A549 (cell line): ENCODE results near the gene NDUFA8. TPM values are rescaled to one million over a fixed set of nuclear protein-coding genes. Genes with fewer than 3 reads are reported as not detected.

Experiments used
- ATAC-seq, 2 experiments: fragments of 200-7000 bp in 1 of 2; fragments of >200 bp in 1 of 2; cut with Nextera tagmentation in 1 of 2; cut with Tn5 transposase in 1 of 2; 3 replicates each; pipeline versions ENCODE4 v1.8.0 to v1.9.1; 2018 to 2020; ENCODE audit warnings: mild to moderate bottlenecking in 1 of 2, moderate library complexity in 1 of 2
- CTCF ChIA-PET: fragments of 300-600 bp; sonication (Branson Sonifier 250); formaldehyde crosslinking; extraction: SDS; loops from one replicate; lab custom pipeline; 2021; ENCODE audit warnings: antibody characterized with exemption, inconsistent platforms; lab: Yijun Ruan, JAX
- POLR2A ChIA-PET: fragments of 350-600 bp; formaldehyde crosslinking; extraction: SDS; loops from one replicate; lab custom pipeline; 2021; ENCODE audit warnings: antibody characterized with exemption, inconsistent platforms; lab: Yijun Ruan, JAX
- DNase-seq, 2 experiments: peaks; one replicate each; pipeline versions ENCODE4 v3.0.0 to v3.0.0-alpha.2; 2011 to 2016; ENCODE audit warnings: low read depth in 1 of 2, low spot score in 1 of 2
- FAIRE-seq: peaks from 2 replicates; lab custom pipeline; 2011; peaks lifted over from hg19 to GRCh38; lab: Jason Lieb, UNC
- H3K27ac ChIP-seq, 2 experiments: fragments of >200 bp; sonication (Bioruptor Twin); formaldehyde crosslinking; 3 replicates each; pipeline ENCODE4 v1.5.1; 2016 to 2017
- H3K4me1 ChIP-seq: fragments of >200 bp; sonication (Bioruptor Twin); formaldehyde crosslinking; 3 replicates; pipeline ENCODE4 v1.6.1; 2016
- H3K4me2 ChIP-seq: fragments of >200 bp; sonication (Bioruptor Twin); formaldehyde crosslinking; 3 replicates; pipeline ENCODE4 v1.6.1; 2016
- H3K4me3 ChIP-seq: fragments of >200 bp; sonication (Bioruptor Twin); formaldehyde crosslinking; 3 replicates; pipeline ENCODE4 v1.5.1; 2016
- H3K9me3 ChIP-seq: fragments of >200 bp; sonication (Bioruptor Twin); formaldehyde crosslinking; 3 replicates; pipeline ENCODE4 v1.6.1; 2016
- CBX2 ChIP-seq: fragments of 200-600 bp; sonication (generic); IDR thresholded peaks from 2 replicates; pipeline ENCODE4 v1.6.1; 2016; ENCODE audit warnings: low read depth, mild to moderate bottlenecking, borderline replicate concordance
- CHD2 ChIP-seq: fragments of 150-350 bp; IDR thresholded peaks from 2 replicates; pipeline ENCODE4 v1.6.1; 2014; ENCODE audit warnings: low read length; ENCODE audit not compliant: partially characterized antibody
- CTCF ChIP-seq: fragments of >200 bp; sonication (Bioruptor Twin); formaldehyde crosslinking; IDR thresholded peaks from 3 replicates; pipeline ENCODE4 v1.5.1; 2016
- E2F6 ChIP-seq: IDR thresholded peaks from 2 replicates; pipeline ENCODE4 v1.6.1; 2012; ENCODE audit warnings: low read depth, borderline replicate concordance
- ELK1 ChIP-seq: fragments of 150-350 bp; IDR thresholded peaks from 2 replicates; pipeline ENCODE4 v1.6.1; 2014; ENCODE audit warnings: low read depth, mild to moderate bottlenecking, low read length
- HDAC2 ChIP-seq: fragments of 200-600 bp; sonication (generic); IDR thresholded peaks from 2 replicates; pipeline ENCODE4 v1.6.1; 2016
- HEYL ChIP-seq: fragments of 250-450 bp; sonication (Bioruptor Pico); IDR thresholded peaks from 2 replicates; pipeline ENCODE4 v1.8.0; 2021; ENCODE audit warnings: mild to moderate bottlenecking, moderate library complexity
- HOXB5 ChIP-seq: fragments of 250-450 bp; sonication (Bioruptor Pico); IDR thresholded peaks from 2 replicates; pipeline ENCODE4 v1.5.0; 2020; ENCODE audit warnings: mild to moderate bottlenecking, moderate library complexity
- JUN ChIP-seq, 2 experiments: fragments of >200 bp; sonication (Bioruptor Twin); formaldehyde crosslinking; IDR thresholded peaks; 2 replicates in 1 of 2; 3 replicates in 1 of 2; pipeline ENCODE4 v1.6.1; 2016 to 2017
- JUNB ChIP-seq: fragments of >200 bp; sonication (Bioruptor Twin); formaldehyde crosslinking; IDR thresholded peaks from 2 replicates; pipeline ENCODE4 v1.6.1; 2016
- NFE2L2 ChIP-seq: fragments of 150-350 bp; conservative IDR thresholded peaks from 2 replicates; pipeline ENCODE4 v1.6.1; 2014; ENCODE audit warnings: low read length
- NR3C1 ChIP-seq: fragments of >200 bp; sonication (Bioruptor Twin); formaldehyde crosslinking; IDR thresholded peaks from 3 replicates; pipeline ENCODE4 v1.6.1; 2017
- PHF8 ChIP-seq: fragments of 200-600 bp; sonication (generic); IDR thresholded peaks from 2 replicates; pipeline ENCODE4 v1.6.1; 2016; ENCODE audit warnings: low read depth, mild to moderate bottlenecking, antibody characterized with exemption, moderate library complexity, borderline replicate concordance
- POLR2AphosphoS2 ChIP-seq: conservative IDR thresholded peaks from 2 replicates; pipeline ENCODE4 v1.6.1; 2012; ENCODE audit warnings: low read length, improper control_type of control experiment, inconsistent platforms
- RAD21 ChIP-seq, 2 experiments: fragments of >200 bp in 1 of 2; sonication (Bioruptor Twin) in 1 of 2; formaldehyde crosslinking in 1 of 2; IDR thresholded peaks in 1 of 2; conservative IDR thresholded peaks in 1 of 2; 2 replicates in 1 of 2; 3 replicates in 1 of 2; pipeline ENCODE4 v1.6.1; 2012 to 2018; ENCODE audit warnings: inconsistent platforms in 1 of 2
- RARB ChIP-seq: fragments of 250-450 bp; sonication (Bioruptor Pico); IDR thresholded peaks from 2 replicates; pipeline ENCODE4 v1.8.0; 2021; ENCODE audit warnings: mild to moderate bottlenecking, moderate library complexity
- RCOR1 ChIP-seq: fragments of 150-350 bp; IDR thresholded peaks from 2 replicates; pipeline ENCODE4 v1.6.1; 2014; ENCODE audit warnings: antibody characterized with exemption, low read length, low read depth
- SMC3 ChIP-seq: fragments of >200 bp; sonication (Bioruptor Twin); formaldehyde crosslinking; IDR thresholded peaks from 3 replicates; pipeline ENCODE4 v1.6.1; 2018; ENCODE audit warnings: inconsistent platforms
- USF2 ChIP-seq: fragments of 450-650 bp; IDR thresholded peaks from 2 replicates; pipeline ENCODE4 v1.6.1; 2014; ENCODE audit warnings: antibody characterized with exemption
- ZFP36 ChIP-seq: fragments of 450-650 bp; IDR thresholded peaks from 2 replicates; pipeline ENCODE4 v1.6.1; 2014; ENCODE audit warnings: borderline replicate concordance; ENCODE audit not compliant: partially characterized antibody
- WGBS: methylation state at CpG from one replicate; pipeline ENCODE4 v1.1.6; 2017; ENCODE audit errors: missing lambda C conversion rate; 5-methylcytosine and 5-hydroxymethylcytosine counted together
- polyA plus RNA-seq, 4 experiments: library from polyadenylated mRNA; depleted of rRNA in 3 of 4; stranded (reverse); fragments of >200 nt; fragmentation: RNase III in 1 of 4; extraction: RNeasy Plus Mini Kit Qiagen cat#74134 plus additional on column Dnase treatment in 1 of 4; gene quantifications; 2 replicates in 3 of 4; 3 replicates in 1 of 4; pipeline ENCODE4 v1.2.3, GENCODE V29; 2011 to 2017

The NDUFA8 gene
- polyA plus RNA-seq, 2 of the 4 experiments (the other 2 are of a cell fraction): 120 to 145 TPM

- no peak overlapping the region for H3K27ac ChIP-seq
- ChIA-PET CTCF (interaction anchor here (0.8 to 2.1 kb wide), 6 partner anchors 25 to 163 kb away, joined by 3 to 6 read pairs (median 4); no protein-coding TSS in a partner anchor), POLR2A (no interaction called here)
- FAIRE-seq (no peak), DNase-seq (no peak), ATAC-seq (no peak)
- TF ChIP-seq SMC3: no peak
- no peak for TF ChIP-seq POLR2AphosphoS2
- TF ChIP-seq RARB (CRISPR knock-in tag): no peak
- no peak for TF ChIP-seq ELK1
- TF ChIP-seq USF2: no peak
- TF ChIP-seq CHD2: no peak
- TF ChIP-seq NR3C1: no peak
- TF ChIP-seq HDAC2: no peak
- no peak for TF ChIP-seq NFE2L2
- TF ChIP-seq CTCF: no peak
- TF ChIP-seq HOXB5 (CRISPR knock-in tag): no peak
- WGBS: 86% methylated on average over 7 of the region's 8 CpGs
- H3K4me3 ChIP-seq: no peak overlapping the region
- H3K4me2 ChIP-seq: no peak overlapping the region
- H3K9me3 ChIP-seq: no peaks in the 10 kb centered on the region
- peaks cover 10% of the 10 kb centered on the region for H3K4me1 ChIP-seq
Observed at GRCh38 chr9:122186777-122187470, 27.3 kb upstream of the NDUFA8 start.

GRCh38 chr9:122186301-122186700, 26.7 kb upstream of the NDUFA8 start:
- FAIRE-seq (no peak), DNase-seq (no peak), ATAC-seq (peak in 1 of 2 experiments; percentile 65; a peak in 3 of 6 replicates)
- TF ChIP-seq RAD21 (conservative IDR thresholded peaks at IDR 0.05 in 1 of 2, IDR thresholded peaks at IDR 0.05 in 1 of 2): 0 out of 5 replicates have a peak, but pooled peaks of 1 of the 2 experiments have one; percentile 4
- no peak for TF ChIP-seq E2F6
- Histone ChIP-seq H3K4me2 (no peak overlapping the region), H3K4me3 (no peak overlapping the region), H3K4me1 (peaks cover 11% of the 10 kb centered on the region), H3K27ac (no peak overlapping the region), H3K9me3 (no peaks in the 10 kb centered on the region)
- CTCF ChIA-PET: interaction anchor here (0.6 to 2.1 kb wide), 6 partner anchors 29 to 164 kb away, joined by 3 to 6 read pairs (median 4); no protein-coding TSS in a partner anchor
- POLR2A ChIA-PET: no interaction called here
- WGBS: 69% methylated on average over 5 of the region's 5 CpGs

- Histone ChIP-seq H3K4me2 (no peak overlapping the region), H3K27ac (no peak overlapping the region), H3K9me3 (no peaks in the 10 kb centered on the region), H3K4me1 (peaks cover 8% of the 10 kb centered on the region), H3K4me3 (no peak overlapping the region)
- FAIRE-seq: no peak
- POLR2A ChIA-PET: no interaction called here
- no peak for DNase-seq
- WGBS: 77% methylated on average over 1 of the region's 1 CpG
- TF ChIP-seq SMC3: no peak
- TF ChIP-seq ZFP36: no peak
- TF ChIP-seq JUNB: no peak
- TF ChIP-seq RCOR1: no peak
- TF ChIP-seq JUN (IDR thresholded peaks at IDR 0.05): no peak
- TF ChIP-seq HEYL (CRISPR knock-in tag): no peak
- no peak for TF ChIP-seq PHF8
- no peak for TF ChIP-seq CBX2
- no peak for ATAC-seq
- CTCF ChIA-PET: interaction anchor here (0.6 to 1.7 kb wide), 3 partner anchors 15 to 63 kb away, joined by 4 to 5 read pairs (median 4); no protein-coding TSS in a partner anchor
Observed at GRCh38 chr9:122184551-122184950, 25.0 kb upstream of the NDUFA8 start.
